GM18502 (cell line): ENCODE results near the gene UNC13A.

Source experiments
- ATAC-seq: cut with Tn5 transposase; IDR thresholded peaks from one replicate; pipeline ENCODE4 v1.9.1; 2021; ENCODE audit warnings: mild to moderate bottlenecking; ENCODE audit not compliant: unreplicated experiment, poor library complexity

Gene UNC13A

GRCh38 chr19:17687857-17688784 lies at the start of gene UNC13A:
UNC13A (minus strand) TSS chr19:17688354; CDS start chr19:17688199, 155 bp downstream.
- ATAC-seq: no peak

- ATAC-seq: no peak
Observed at GRCh38 chr19:17737690-17738153, 49.6 kb upstream of the UNC13A start.

- no peak for ATAC-seq
Observed at GRCh38 chr19:17735410-17735809, 47.3 kb upstream of the UNC13A start.

GRCh38 chr19:17734146-17734545 lies 46.0 kb upstream of the UNC13A start:
- ATAC-seq: no peak

GRCh38 chr19:17733127-17733526 lies 45.0 kb upstream of the UNC13A start:
- ATAC-seq: no peak

- ATAC-seq: no peak
Observed at GRCh38 chr19:17727843-17728242, 39.7 kb upstream of the UNC13A start.

GRCh38 chr19:17726964-17727773 lies 39.0 kb upstream of the UNC13A start:
- no peak for ATAC-seq

GRCh38 chr19:17726136-17726741 lies 38.1 kb upstream of the UNC13A start:
- no peak for ATAC-seq

- no peak for ATAC-seq
Observed at GRCh38 chr19:17725422-17726078, 37.4 kb upstream of the UNC13A start.

GRCh38 chr19:17724655-17725054 lies 36.5 kb upstream of the UNC13A start:
- ATAC-seq: no peak

GRCh38 chr19:17722655-17723240 lies 34.6 kb upstream of the UNC13A start:
- ATAC-seq: no peak

GRCh38 chr19:17721821-17722220 lies 33.7 kb upstream of the UNC13A start:
- no peak for ATAC-seq

GRCh38 chr19:17721111-17721628 lies 33.0 kb upstream of the UNC13A start:
- no peak for ATAC-seq

GRCh38 chr19:17720440-17720839 lies 32.3 kb upstream of the UNC13A start:
- no peak for ATAC-seq

- ATAC-seq: peak; percentile 8
Observed at GRCh38 chr19:17719730-17720400, 31.7 kb upstream of the UNC13A start.

- ATAC-seq: peak; percentile 73
Observed at GRCh38 chr19:17718947-17719711, 31.0 kb upstream of the UNC13A start, which contains the start of gene MAP1S. MAP1S (plus strand) TSS chr19:17719480; CDS start chr19:17719503, 23 bp downstream.

GRCh38 chr19:17718550-17718946 lies 30.4 kb upstream of the UNC13A start:
- ATAC-seq: no peak

- ATAC-seq: no peak
Observed at GRCh38 chr19:17716309-17716929, 28.3 kb upstream of the UNC13A start.
